ENCODE measurements around the gene PPIE.
A peak's percentile ranks its signal among the peaks of the same experiment; 100 is the strongest.

Gene PPIE

GRCh38 chr1:39717809-39718208, 20.9 kb upstream of the PPIE start:
- H3K27ac ChIP-seq = no peak overlapping the region

GRCh38 chr1:39720094-39720999, 18.3 kb upstream of the PPIE start:
- no peak overlapping the region for H3K27ac ChIP-seq
- no peak for DNase-seq (ENCODE audit: low read depth, low spot score)

More at GRCh38 chr1:39717809-39718208, 20.9 kb upstream of the PPIE start:
- no peak for DNase-seq (ENCODE audit: low read depth, low spot score)

- H3K27ac ChIP-seq = peak overlapping the region; percentile 62
- DNase-seq (ENCODE audit: low read depth, low spot score) = no peak
Observed at GRCh38 chr1:39721664-39722063, 17.0 kb upstream of the PPIE start.

- peak overlapping the region; percentile 62 for H3K27ac ChIP-seq
- DNase-seq (ENCODE audit: low read depth, low spot score) = peak; percentile 51
Observed at GRCh38 chr1:39722495-39722894, 16.2 kb upstream of the PPIE start.

GRCh38 chr1:39726600-39726999, 12.1 kb upstream of the PPIE start:
- no peak for DNase-seq (ENCODE audit: low read depth, low spot score)
- H3K27ac ChIP-seq = no peak overlapping the region

- DNase-seq (ENCODE audit: low read depth, low spot score) = no peak
- no peak overlapping the region for H3K27ac ChIP-seq
Observed at GRCh38 chr1:39727221-39727931, 11.3 kb upstream of the PPIE start.

- no peak overlapping the region for H3K27ac ChIP-seq
Observed at GRCh38 chr1:39727932-39728317, 10.8 kb upstream of the PPIE start.

GRCh38 chr1:39729030-39729429, 9.7 kb upstream of the PPIE start:
- H3K27ac ChIP-seq = peak overlapping the region; percentile 15

More at GRCh38 chr1:39727932-39728317, 10.8 kb upstream of the PPIE start:
- no peak for DNase-seq (ENCODE audit: low read depth, low spot score)

GRCh38 chr1:39729842-39730241, 8.8 kb upstream of the PPIE start:
- no peak for DNase-seq (ENCODE audit: low read depth, low spot score)
- no peak overlapping the region for H3K27ac ChIP-seq

More at GRCh38 chr1:39729030-39729429, 9.7 kb upstream of the PPIE start:
- no peak for DNase-seq (ENCODE audit: low read depth, low spot score)

- no peak for DNase-seq (ENCODE audit: low read depth, low spot score)
- H3K27ac ChIP-seq = no peak overlapping the region
Observed at GRCh38 chr1:39732730-39733129, 6.0 kb upstream of the PPIE start.

GRCh38 chr1:39733161-39733560, 5.5 kb upstream of the PPIE start:
- no peak for DNase-seq (ENCODE audit: low read depth, low spot score)
- H3K27ac ChIP-seq = no peak overlapping the region

GRCh38 chr1:39735731-39736130, 3.0 kb upstream of the PPIE start:
- DNase-seq (ENCODE audit: low read depth, low spot score) = peak; percentile 33
- no peak overlapping the region for H3K27ac ChIP-seq

- DNase-seq (ENCODE audit: low read depth, low spot score) = no peak
- no peak overlapping the region for H3K27ac ChIP-seq
Observed at GRCh38 chr1:39737546-39738169, 1.0 kb upstream of the PPIE start.

GRCh38 chr1:39745016-39745670, 6.5 kb downstream of the PPIE start:
- H3K27ac ChIP-seq = no peak overlapping the region
- DNase-seq (ENCODE audit: low read depth, low spot score) = no peak

GRCh38 chr1:39751595-39751994, 12.9 kb downstream of the PPIE start:
- no peak overlapping the region for H3K27ac ChIP-seq
- no peak for DNase-seq (ENCODE audit: low read depth, low spot score)

- H3K27ac ChIP-seq = no peak overlapping the region
- no peak for DNase-seq (ENCODE audit: low read depth, low spot score)
Observed at GRCh38 chr1:39752703-39753102, 14.0 kb downstream of the PPIE start.

GRCh38 chr1:39753132-39754025, 14.7 kb downstream of the PPIE start:
- DNase-seq (ENCODE audit: low read depth, low spot score) = no peak
- H3K27ac ChIP-seq = no peak overlapping the region

- DNase-seq (ENCODE audit: low read depth, low spot score) = no peak
- no peak overlapping the region for H3K27ac ChIP-seq
Observed at GRCh38 chr1:39754026-39754570, 15.4 kb downstream of the PPIE start.

- DNase-seq (ENCODE audit: low read depth, low spot score) = no peak
Observed at GRCh38 chr1:39754906-39755504, 16.3 kb downstream of the PPIE start.

More at GRCh38 chr1:39754906-39755504, 16.3 kb downstream of the PPIE start:
- H3K27ac ChIP-seq = no peak overlapping the region

All from epithelial cell of prostate (primary cell).